ENCODE data around the gene MED13L. TPM values are rescaled to one million over a fixed set of nuclear protein-coding genes. Genes with fewer than 3 reads are reported as not detected.
A peak's percentile ranks its signal among the peaks of the same experiment; 100 is the strongest.

The MED13L gene
- total and polyA plus RNA-seq, 2 donors (not counting 1 experiment from before 2014, with no cell fraction given) = 56.5 to 97.3 TPM

- H3K79me2 ChIP-seq (ENCODE audit: control insufficient read depth, insufficient read depth, low read length) = peaks cover 89% of the 10 kb centered on the region
- no peak overlapping the region for H3K4me3 ChIP-seq (replicated peaks in 1 of 4; ENCODE audit: control extremely low read depth in 1 of 4, insufficient read depth in 1 of 4, low read depth in 3 of 4, low read length in 4 of 4)
- DNase-seq (ENCODE audit: low read depth in 2 of 2) = no peak
- no peak overlapping the region for H3K27ac ChIP-seq (ENCODE audit: insufficient read depth, low read length)
- H3K4me2 ChIP-seq (ENCODE audit: extremely low read depth, insufficient read depth, low read length) = no peak overlapping the region
- no peaks in the 10 kb centered on the region for H3K27me3 ChIP-seq (ENCODE audit: control insufficient read depth, insufficient read depth, low read length)
- no peaks in the 10 kb centered on the region for H3K9me3 ChIP-seq (ENCODE audit: control insufficient read depth, insufficient read depth, low read depth, low read length)
- no peak overlapping the region for H2AFZ ChIP-seq (ENCODE audit: low read length)
- no peak for TF ChIP-seq EZH2 (IDR thresholded peaks at IDR 0.05; ENCODE audit: low read length, missing control alignments)
- TF ChIP-seq, protein P1, sequence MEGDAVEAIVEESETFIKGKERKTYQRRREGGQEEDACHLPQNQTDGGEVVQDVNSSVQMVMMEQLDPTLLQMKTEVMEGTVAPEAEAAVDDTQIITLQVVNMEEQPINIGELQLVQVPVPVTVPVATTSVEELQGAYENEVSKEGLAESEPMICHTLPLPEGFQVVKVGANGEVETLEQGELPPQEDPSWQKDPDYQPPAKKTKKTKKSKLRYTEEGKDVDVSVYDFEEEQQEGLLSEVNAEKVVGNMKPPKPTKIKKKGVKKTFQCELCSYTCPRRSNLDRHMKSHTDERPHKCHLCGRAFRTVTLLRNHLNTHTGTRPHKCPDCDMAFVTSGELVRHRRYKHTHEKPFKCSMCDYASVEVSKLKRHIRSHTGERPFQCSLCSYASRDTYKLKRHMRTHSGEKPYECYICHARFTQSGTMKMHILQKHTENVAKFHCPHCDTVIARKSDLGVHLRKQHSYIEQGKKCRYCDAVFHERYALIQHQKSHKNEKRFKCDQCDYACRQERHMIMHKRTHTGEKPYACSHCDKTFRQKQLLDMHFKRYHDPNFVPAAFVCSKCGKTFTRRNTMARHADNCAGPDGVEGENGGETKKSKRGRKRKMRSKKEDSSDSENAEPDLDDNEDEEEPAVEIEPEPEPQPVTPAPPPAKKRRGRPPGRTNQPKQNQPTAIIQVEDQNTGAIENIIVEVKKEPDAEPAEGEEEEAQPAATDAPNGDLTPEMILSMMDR (conservative IDR thresholded peaks at IDR 0.05 in 1 of 2, IDR thresholded peaks at IDR 0.05 in 1 of 2; ENCODE audit: low read depth in 1 of 2, low read length in 2 of 2) = no peak
- peaks cover 8% of the 10 kb centered on the region for H4K20me1 ChIP-seq (ENCODE audit: control insufficient read depth, extremely low read depth, insufficient read depth, low read length)
- H3K36me3 ChIP-seq (ENCODE audit: control insufficient read depth, insufficient read depth, low read length) = no peaks in the 10 kb centered on the region
- H3K4me1 ChIP-seq (ENCODE audit: control insufficient read depth, extremely low read depth, insufficient read depth, low read length) = peaks cover 5% of the 10 kb centered on the region
- H3K9ac ChIP-seq (ENCODE audit: insufficient read depth, low read length) = no peak overlapping the region
Measured at GRCh38 chr12:116248930-116249329, 28.6 kb downstream of the MED13L start.

DNA sequence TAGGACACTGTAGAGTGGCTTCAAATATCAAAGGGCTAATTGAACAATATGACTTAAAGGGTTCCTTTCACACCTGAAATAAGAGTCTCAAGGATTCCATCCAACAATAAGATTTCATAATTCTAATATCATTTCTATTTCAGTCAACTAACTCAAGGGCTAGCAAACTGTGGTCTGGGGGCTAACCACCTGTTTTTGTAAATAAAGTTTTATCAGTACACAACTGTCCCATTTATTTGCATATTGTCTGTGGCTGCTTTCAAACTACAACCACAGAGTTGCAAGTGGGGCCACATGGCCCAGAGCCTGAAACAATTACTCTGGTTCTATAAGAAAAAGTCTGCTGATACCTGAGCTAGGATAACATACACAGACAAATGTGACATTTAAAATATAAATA is 29.1 kb downstream of the MED13L start:
- H3K27ac ChIP-seq (ENCODE audit: insufficient read depth, low read length) = no peak overlapping the region
- H3K79me2 ChIP-seq (ENCODE audit: control insufficient read depth, insufficient read depth, low read length) = peaks cover 89% of the 10 kb centered on the region
- DNase-seq (ENCODE audit: low read depth in 2 of 2) = no peak
- no peaks in the 10 kb centered on the region for H3K36me3 ChIP-seq (ENCODE audit: control insufficient read depth, insufficient read depth, low read length)
- peaks cover 11% of the 10 kb centered on the region for H4K20me1 ChIP-seq (ENCODE audit: control insufficient read depth, extremely low read depth, insufficient read depth, low read length)
- no peak overlapping the region for H3K9ac ChIP-seq (ENCODE audit: insufficient read depth, low read length)
- no peak overlapping the region for H3K4me2 ChIP-seq (ENCODE audit: extremely low read depth, insufficient read depth, low read length)
- H3K9me3 ChIP-seq (ENCODE audit: control insufficient read depth, insufficient read depth, low read depth, low read length) = no peaks in the 10 kb centered on the region
- peaks cover 9% of the 10 kb centered on the region for H3K4me1 ChIP-seq (ENCODE audit: control insufficient read depth, extremely low read depth, insufficient read depth, low read length)
- TF ChIP-seq EZH2 (IDR thresholded peaks at IDR 0.05; ENCODE audit: low read length, missing control alignments) = no peak
- TF ChIP-seq, protein P1 (conservative IDR thresholded peaks at IDR 0.05 in 1 of 2, IDR thresholded peaks at IDR 0.05 in 1 of 2; ENCODE audit: low read depth in 1 of 2, low read length in 2 of 2) = no peak
- no peak overlapping the region for H2AFZ ChIP-seq (ENCODE audit: low read length)
- no peaks in the 10 kb centered on the region for H3K27me3 ChIP-seq (ENCODE audit: control insufficient read depth, insufficient read depth, low read length)
- no peak overlapping the region for H3K4me3 ChIP-seq (replicated peaks in 1 of 4; ENCODE audit: control extremely low read depth in 1 of 4, insufficient read depth in 1 of 4, low read depth in 3 of 4, low read length in 4 of 4)

GRCh38 chr12:116247377-116247776 is 30.1 kb downstream of the MED13L start:
- peaks cover 11% of the 10 kb centered on the region for H4K20me1 ChIP-seq (ENCODE audit: control insufficient read depth, extremely low read depth, insufficient read depth, low read length)
- H3K79me2 ChIP-seq (ENCODE audit: control insufficient read depth, insufficient read depth, low read length) = peaks cover 90% of the 10 kb centered on the region
- H3K27ac ChIP-seq (ENCODE audit: insufficient read depth, low read length) = no peak overlapping the region
- peaks cover 9% of the 10 kb centered on the region for H3K4me1 ChIP-seq (ENCODE audit: control insufficient read depth, extremely low read depth, insufficient read depth, low read length)
- no peaks in the 10 kb centered on the region for H3K27me3 ChIP-seq (ENCODE audit: control insufficient read depth, insufficient read depth, low read length)
- no peak overlapping the region for H3K4me2 ChIP-seq (ENCODE audit: extremely low read depth, insufficient read depth, low read length)
- H3K36me3 ChIP-seq (ENCODE audit: control insufficient read depth, insufficient read depth, low read length) = no peaks in the 10 kb centered on the region
- no peaks in the 10 kb centered on the region for H3K9me3 ChIP-seq (ENCODE audit: control insufficient read depth, insufficient read depth, low read depth, low read length)
- H2AFZ ChIP-seq (ENCODE audit: low read length) = no peak overlapping the region
- TF ChIP-seq, protein P1 (conservative IDR thresholded peaks at IDR 0.05 in 1 of 2, IDR thresholded peaks at IDR 0.05 in 1 of 2; ENCODE audit: low read depth in 1 of 2, low read length in 2 of 2) = no peak
- TF ChIP-seq EZH2 (IDR thresholded peaks at IDR 0.05; ENCODE audit: low read length, missing control alignments) = no peak
- peak; percentile 17 to 50 for DNase-seq (ENCODE audit: low read depth in 2 of 2)
- no peak overlapping the region for H3K9ac ChIP-seq (ENCODE audit: insufficient read depth, low read length)
- no peak overlapping the region for H3K4me3 ChIP-seq (replicated peaks in 1 of 4; ENCODE audit: control extremely low read depth in 1 of 4, insufficient read depth in 1 of 4, low read depth in 3 of 4, low read length in 4 of 4)
